Type B pancreatic cell (in vitro differentiated cells): ENCODE measurements around the gene RTKN2. TPM values are rescaled to one million over a fixed set of nuclear protein-coding genes. Genes with fewer than 3 reads are reported as not detected.
A peak's percentile ranks its signal among the peaks of the same experiment; 100 is the strongest.

Experiments
- DNase-seq: peaks from one replicate; pipeline ENCODE4 v3.0.0; 2021; ENCODE audit warnings: mixed read lengths; ENCODE audit not compliant: unreplicated experiment; ENCODE audit errors: extremely low spot score
- H3K27ac Mint-ChIP-seq: 2 replicates; pipeline ENCODE4 v1.8.0; 2021; ENCODE audit warnings: mild to moderate bottlenecking, mixed read lengths
- H3K27me3 Mint-ChIP-seq: 2 replicates; pipeline ENCODE4 v1.8.0; 2021; ENCODE audit warnings: mixed read lengths
- H3K36me3 Mint-ChIP-seq: 2 replicates; pipeline ENCODE4 v1.8.0; 2021; ENCODE audit warnings: mixed read lengths
- H3K4me1 Mint-ChIP-seq: one replicate; pipeline ENCODE4 v1.8.0; 2021; ENCODE audit warnings: mixed read lengths; ENCODE audit not compliant: unreplicated experiment
- H3K4me3 Mint-ChIP-seq: 2 replicates; pipeline ENCODE4 v1.8.0; 2021; ENCODE audit warnings: mild to moderate bottlenecking, mixed read lengths
- H3K9me3 Mint-ChIP-seq: 2 replicates; pipeline ENCODE4 v1.8.0; 2021; ENCODE audit warnings: mixed read lengths
- total RNA-seq: library from RNA; stranded (reverse); gene quantifications from 2 replicates; pipeline ENCODE4 v1.2.1, GENCODE V29; 2021; ENCODE audit warnings: low replicate concordance
- TF ChIP-seq, protein P1 (sequence below): fragments of 200-600 bp; sonication (generic); conservative IDR thresholded peaks from 2 replicates; pipeline ENCODE4 v1.5.0; 2021; ENCODE audit warnings: antibody characterized with exemption, mild to moderate bottlenecking

The RTKN2 gene
- total RNA-seq, 1 donor from 2014 or later: 10.0 TPM

GRCh38 chr10:62264702-62265436 lies 3.8 kb downstream of the RTKN2 start:
- no peak for DNase-seq
- TF ChIP-seq, protein P1, sequence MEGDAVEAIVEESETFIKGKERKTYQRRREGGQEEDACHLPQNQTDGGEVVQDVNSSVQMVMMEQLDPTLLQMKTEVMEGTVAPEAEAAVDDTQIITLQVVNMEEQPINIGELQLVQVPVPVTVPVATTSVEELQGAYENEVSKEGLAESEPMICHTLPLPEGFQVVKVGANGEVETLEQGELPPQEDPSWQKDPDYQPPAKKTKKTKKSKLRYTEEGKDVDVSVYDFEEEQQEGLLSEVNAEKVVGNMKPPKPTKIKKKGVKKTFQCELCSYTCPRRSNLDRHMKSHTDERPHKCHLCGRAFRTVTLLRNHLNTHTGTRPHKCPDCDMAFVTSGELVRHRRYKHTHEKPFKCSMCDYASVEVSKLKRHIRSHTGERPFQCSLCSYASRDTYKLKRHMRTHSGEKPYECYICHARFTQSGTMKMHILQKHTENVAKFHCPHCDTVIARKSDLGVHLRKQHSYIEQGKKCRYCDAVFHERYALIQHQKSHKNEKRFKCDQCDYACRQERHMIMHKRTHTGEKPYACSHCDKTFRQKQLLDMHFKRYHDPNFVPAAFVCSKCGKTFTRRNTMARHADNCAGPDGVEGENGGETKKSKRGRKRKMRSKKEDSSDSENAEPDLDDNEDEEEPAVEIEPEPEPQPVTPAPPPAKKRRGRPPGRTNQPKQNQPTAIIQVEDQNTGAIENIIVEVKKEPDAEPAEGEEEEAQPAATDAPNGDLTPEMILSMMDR: peak; percentile 82
- no peaks in the 10 kb centered on the region for H3K9me3 Mint-ChIP-seq
- peaks cover under 1% of the 10 kb centered on the region for H3K27me3 Mint-ChIP-seq
- H3K27ac Mint-ChIP-seq: no peak overlapping the region
- peak overlapping the region; percentile 26 for H3K4me3 Mint-ChIP-seq
- H3K4me1 Mint-ChIP-seq: peaks cover 25% of the 10 kb centered on the region
- H3K36me3 Mint-ChIP-seq: no peaks in the 10 kb centered on the region

DNA sequence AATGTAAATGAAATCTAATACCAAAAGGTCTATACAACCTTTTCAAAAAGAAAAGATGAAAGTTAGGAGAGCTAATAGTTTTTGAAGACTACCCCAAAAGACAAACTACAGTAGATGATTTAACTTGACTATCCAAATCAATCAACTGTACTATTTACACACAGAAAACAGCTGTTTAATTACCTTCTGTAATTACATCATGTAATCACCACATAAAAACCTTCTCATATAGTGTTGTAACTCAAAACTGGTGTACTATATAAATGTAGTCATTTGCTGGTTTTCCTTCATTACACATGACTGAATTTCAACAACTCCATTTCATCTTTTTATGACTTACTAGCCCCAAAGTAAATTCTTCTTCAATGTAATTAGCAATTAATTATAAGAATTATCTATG lies 4.5 kb downstream of the RTKN2 start:
- TF ChIP-seq, protein P1: no peak
- H3K36me3 Mint-ChIP-seq: peaks cover 2% of the 10 kb centered on the region
- DNase-seq: no peak
- H3K9me3 Mint-ChIP-seq: no peaks in the 10 kb centered on the region
- peaks cover 25% of the 10 kb centered on the region for H3K4me1 Mint-ChIP-seq
- no peaks in the 10 kb centered on the region for H3K27me3 Mint-ChIP-seq
- no peak overlapping the region for H3K27ac Mint-ChIP-seq
- no peak overlapping the region for H3K4me3 Mint-ChIP-seq

DNA sequence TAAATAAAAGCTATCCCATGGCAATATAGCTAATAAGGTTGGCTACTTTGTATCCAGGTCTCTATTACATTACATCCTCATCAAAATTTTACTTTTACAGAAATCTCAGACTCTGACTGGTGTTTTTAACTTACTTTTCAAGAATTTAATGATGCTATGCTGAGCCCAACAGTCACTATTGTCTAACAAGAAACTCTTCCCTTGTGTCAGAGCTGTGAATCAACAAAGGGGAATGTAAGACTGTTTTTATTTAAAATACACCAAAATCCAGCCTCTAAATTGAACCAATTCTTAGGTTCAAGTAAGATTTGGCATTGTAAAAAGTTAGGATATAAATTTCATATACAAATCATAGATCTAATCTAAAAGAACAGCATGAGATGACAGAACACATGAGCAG lies 7.0 kb downstream of the RTKN2 start:
- Mint-ChIP-seq H3K27me3 (no peaks in the 10 kb centered on the region), H3K36me3 (peaks cover 4% of the 10 kb centered on the region), H3K27ac (no peak overlapping the region), H3K4me3 (no peak overlapping the region), H3K9me3 (no peaks in the 10 kb centered on the region), H3K4me1 (peaks cover 18% of the 10 kb centered on the region)
- TF ChIP-seq, protein P1: no peak
- DNase-seq: no peak

DNA sequence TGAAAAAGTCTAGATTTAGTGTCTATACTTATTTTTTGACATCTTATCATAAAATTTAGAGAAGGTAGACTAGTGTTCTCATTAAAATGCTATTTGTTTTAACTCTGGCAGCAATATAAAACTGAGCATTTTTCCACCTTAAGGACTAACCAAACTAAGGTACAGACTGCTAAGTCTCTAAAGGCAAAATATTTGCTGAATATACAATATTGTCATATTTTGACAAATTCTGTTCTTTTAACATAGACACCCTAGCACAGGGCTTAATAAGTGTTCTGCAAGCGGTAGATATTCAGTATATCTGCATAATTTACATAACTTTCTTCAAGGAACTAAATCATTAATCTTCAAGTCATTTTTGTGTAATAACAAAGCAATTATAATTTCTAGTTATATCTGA lies 8.6 kb downstream of the RTKN2 start:
- H3K4me3 Mint-ChIP-seq: no peak overlapping the region
- H3K4me1 Mint-ChIP-seq: peaks cover 10% of the 10 kb centered on the region
- no peak overlapping the region for H3K27ac Mint-ChIP-seq
- peaks cover 9% of the 10 kb centered on the region for H3K36me3 Mint-ChIP-seq
- TF ChIP-seq, protein P1: no peak
- H3K9me3 Mint-ChIP-seq: no peaks in the 10 kb centered on the region
- H3K27me3 Mint-ChIP-seq: no peaks in the 10 kb centered on the region
- DNase-seq: no peak

DNA sequence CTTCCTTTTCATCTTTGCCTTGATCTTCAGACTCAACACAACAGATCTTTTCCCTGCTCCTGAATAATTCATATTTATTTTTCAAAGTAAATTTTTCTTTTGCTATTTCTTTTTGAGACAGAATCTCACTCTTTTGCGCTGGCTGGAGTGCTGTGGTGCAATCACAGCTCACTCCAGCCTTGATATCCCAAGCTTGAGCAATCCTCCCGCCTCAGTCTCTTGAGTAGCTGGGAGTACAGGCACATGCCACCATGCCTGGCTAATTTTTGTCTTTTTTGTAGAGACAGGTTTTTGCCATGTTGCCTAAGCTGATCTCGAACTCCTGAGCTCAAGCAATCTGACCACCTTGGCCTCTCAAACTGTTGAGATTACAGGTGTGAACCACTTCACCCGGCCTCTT lies 9.2 kb downstream of the RTKN2 start:
- H3K4me3 Mint-ChIP-seq: no peak overlapping the region
- DNase-seq: no peak
- H3K4me1 Mint-ChIP-seq: peaks cover 4% of the 10 kb centered on the region
- no peaks in the 10 kb centered on the region for H3K9me3 Mint-ChIP-seq
- TF ChIP-seq, protein P1: no peak
- no peaks in the 10 kb centered on the region for H3K27me3 Mint-ChIP-seq
- no peak overlapping the region for H3K27ac Mint-ChIP-seq
- peaks cover 9% of the 10 kb centered on the region for H3K36me3 Mint-ChIP-seq

DNA sequence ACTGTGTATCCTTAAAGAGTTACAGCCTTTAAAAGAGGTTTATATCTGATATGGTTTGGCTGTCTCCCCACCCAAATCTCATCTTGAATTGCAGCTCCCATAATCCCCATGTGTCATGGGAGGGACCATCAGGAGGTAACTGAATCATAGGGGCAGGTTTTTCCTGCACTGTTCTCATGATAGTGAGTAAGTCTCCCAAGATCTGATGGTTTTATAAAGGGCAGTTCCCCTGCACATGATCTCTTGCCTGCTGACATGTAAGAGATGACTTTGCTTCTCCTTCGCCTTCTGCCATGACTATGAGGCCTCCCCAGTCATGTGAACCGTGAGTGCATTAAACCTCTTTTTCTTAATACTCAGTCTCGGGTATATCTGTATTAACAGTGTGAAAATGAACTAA lies 9.7 kb downstream of the RTKN2 start:
- peaks cover 13% of the 10 kb centered on the region for H3K36me3 Mint-ChIP-seq
- no peaks in the 10 kb centered on the region for H3K9me3 Mint-ChIP-seq
- no peaks in the 10 kb centered on the region for H3K4me1 Mint-ChIP-seq
- H3K27ac Mint-ChIP-seq: no peak overlapping the region
- TF ChIP-seq, protein P1: no peak
- no peaks in the 10 kb centered on the region for H3K27me3 Mint-ChIP-seq
- no peak for DNase-seq
- no peak overlapping the region for H3K4me3 Mint-ChIP-seq
